Stimulated activated naive CD8-positive, alpha-beta T cell treated with anti-CD3 and anti-CD28 coated beads, Interleukin-15, Interleukin-2, amounts not matched to agents 100 ng/mL and 50 ng/mL, for 24 hours (primary cell): ENCODE results near the gene GTPBP3.

Experiments
- H3K27ac Mint-ChIP-seq: one replicate; pipeline ENCODE4 v1.8.0; 2021; ENCODE audit warnings: mild to moderate bottlenecking, mixed read lengths
- H3K27me3 Mint-ChIP-seq: one replicate; pipeline ENCODE4 v1.8.0; 2021; ENCODE audit warnings: mixed read lengths
- H3K36me3 Mint-ChIP-seq: one replicate; pipeline ENCODE4 v1.8.0; 2021; ENCODE audit warnings: low read depth, mixed read lengths
- H3K4me1 Mint-ChIP-seq: one replicate; pipeline ENCODE4 v1.8.0; 2021; ENCODE audit warnings: low read depth, mixed read lengths
- H3K4me3 Mint-ChIP-seq: one replicate; pipeline ENCODE4 v1.8.0; 2021; ENCODE audit warnings: mild to moderate bottlenecking, mixed read lengths
- H3K9me3 Mint-ChIP-seq: one replicate; pipeline ENCODE4 v1.8.0; 2021; ENCODE audit warnings: mixed read lengths

Gene GTPBP3

DNA sequence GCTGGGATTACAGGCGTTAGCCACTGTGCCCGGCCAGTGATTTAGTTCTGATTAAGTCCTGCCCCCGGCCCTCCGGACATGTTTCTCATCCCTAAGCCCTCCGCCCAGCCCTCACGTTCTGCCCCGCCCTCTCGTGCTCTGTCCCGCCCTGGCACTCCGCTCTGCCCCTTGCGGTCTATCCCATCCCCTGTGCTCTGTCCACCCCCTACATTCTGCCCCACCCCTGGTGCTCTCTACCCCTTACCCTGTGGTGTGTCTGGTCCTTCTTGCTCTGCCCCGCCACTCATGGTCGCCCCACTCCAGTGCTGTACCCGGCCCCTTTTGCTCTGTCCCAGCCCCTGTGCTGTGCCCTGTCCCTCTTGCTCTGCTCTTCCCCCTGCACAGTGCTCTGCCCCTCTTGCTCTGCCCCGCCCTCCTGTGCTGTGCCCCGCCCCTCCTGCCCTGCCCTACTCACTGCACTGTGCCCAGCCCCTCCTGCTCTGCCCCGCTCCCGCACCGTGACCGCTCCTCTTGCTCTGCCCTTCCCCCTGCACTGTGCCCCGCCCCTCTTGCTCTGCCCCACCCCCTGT is 3.0 kb downstream of the GTPBP3 start:
- H3K36me3 Mint-ChIP-seq: peaks cover 20% of the 10 kb centered on the region
- H3K4me1 Mint-ChIP-seq: peaks cover 24% of the 10 kb centered on the region
- no peak overlapping the region for H3K4me3 Mint-ChIP-seq

DNA sequence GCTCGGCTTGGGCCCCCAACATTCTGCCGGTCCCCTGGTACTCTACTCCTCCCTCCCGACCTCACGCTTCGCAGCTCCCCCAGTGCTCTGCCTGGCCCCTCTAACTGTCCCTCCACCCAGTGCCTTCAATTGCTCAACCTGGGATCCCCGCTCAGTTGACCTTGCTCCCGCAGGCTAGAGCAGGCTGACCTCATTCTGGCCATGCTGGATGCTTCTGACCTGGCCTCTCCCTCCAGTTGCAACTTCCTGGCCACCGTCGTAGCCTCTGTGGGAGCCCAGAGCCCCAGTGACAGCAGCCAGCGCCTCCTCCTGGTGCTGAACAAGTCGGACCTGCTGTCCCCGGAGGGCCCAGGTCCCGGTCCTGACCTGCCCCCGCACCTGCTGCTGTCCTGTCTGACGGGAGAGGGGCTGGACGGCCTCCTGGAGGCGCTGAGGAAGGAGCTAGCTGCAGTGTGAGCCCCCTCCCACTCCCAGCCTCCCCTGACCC is 3.6 kb downstream of the GTPBP3 start:
- H3K4me3 Mint-ChIP-seq: no peak overlapping the region
- no peak overlapping the region for H3K27ac Mint-ChIP-seq
- peaks cover 21% of the 10 kb centered on the region for H3K4me1 Mint-ChIP-seq
- H3K36me3 Mint-ChIP-seq: peaks cover 20% of the 10 kb centered on the region
- no peaks in the 10 kb centered on the region for H3K27me3 Mint-ChIP-seq
- no peaks in the 10 kb centered on the region for H3K9me3 Mint-ChIP-seq

More for the DNA sequence above, 3.0 kb downstream of the GTPBP3 start:
- no peaks in the 10 kb centered on the region for H3K9me3 Mint-ChIP-seq
- no peaks in the 10 kb centered on the region for H3K27me3 Mint-ChIP-seq
- no peak overlapping the region for H3K27ac Mint-ChIP-seq

DNA sequence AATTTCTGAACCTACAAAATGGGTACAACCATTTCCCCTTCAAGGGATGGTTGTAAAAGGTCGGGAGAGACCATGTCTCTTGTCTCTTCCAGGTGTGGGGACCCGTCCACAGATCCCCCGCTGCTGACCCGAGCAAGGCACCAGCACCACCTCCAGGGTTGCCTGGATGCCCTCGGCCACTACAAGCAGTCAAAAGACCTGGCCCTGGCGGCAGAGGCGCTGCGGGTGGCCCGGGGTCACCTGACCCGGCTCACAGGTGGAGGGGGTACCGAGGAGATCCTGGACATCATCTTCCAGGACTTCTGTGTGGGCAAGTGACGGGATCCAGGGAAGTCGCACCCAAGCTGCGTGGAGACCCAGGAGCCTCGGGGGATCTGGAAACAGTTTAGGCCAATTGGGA is 4.0 kb downstream of the GTPBP3 start:
- Mint-ChIP-seq H3K4me1 (peaks cover 22% of the 10 kb centered on the region), H3K27ac (no peak overlapping the region), H3K36me3 (peaks cover 20% of the 10 kb centered on the region), H3K27me3 (no peaks in the 10 kb centered on the region), H3K4me3 (no peak overlapping the region), H3K9me3 (no peaks in the 10 kb centered on the region)

DNA sequence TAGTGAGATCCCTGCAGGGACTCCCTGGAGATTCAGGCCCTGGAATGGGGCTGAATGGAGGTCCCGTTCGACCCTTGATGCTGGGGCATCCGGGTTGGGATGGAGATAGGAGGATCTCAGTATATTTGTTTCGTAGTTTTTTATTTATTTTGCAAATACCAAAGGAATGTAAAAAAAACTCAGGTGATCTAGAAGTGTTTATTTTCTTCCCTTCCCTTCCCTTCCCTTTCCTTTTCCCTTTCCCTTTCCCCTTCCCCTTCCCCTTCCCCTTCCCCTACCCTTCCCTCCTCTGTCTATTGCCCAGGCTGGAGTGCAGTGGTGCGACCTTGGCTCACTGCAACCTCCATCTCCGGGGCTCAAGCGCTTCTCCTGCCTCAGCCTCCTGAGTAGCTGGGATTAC is 4.5 kb downstream of the GTPBP3 start:
- Mint-ChIP-seq H3K36me3 (peaks cover 20% of the 10 kb centered on the region), H3K4me3 (no peak overlapping the region), H3K9me3 (no peaks in the 10 kb centered on the region), H3K27ac (no peak overlapping the region), H3K4me1 (peaks cover 21% of the 10 kb centered on the region), H3K27me3 (no peaks in the 10 kb centered on the region)

DNA sequence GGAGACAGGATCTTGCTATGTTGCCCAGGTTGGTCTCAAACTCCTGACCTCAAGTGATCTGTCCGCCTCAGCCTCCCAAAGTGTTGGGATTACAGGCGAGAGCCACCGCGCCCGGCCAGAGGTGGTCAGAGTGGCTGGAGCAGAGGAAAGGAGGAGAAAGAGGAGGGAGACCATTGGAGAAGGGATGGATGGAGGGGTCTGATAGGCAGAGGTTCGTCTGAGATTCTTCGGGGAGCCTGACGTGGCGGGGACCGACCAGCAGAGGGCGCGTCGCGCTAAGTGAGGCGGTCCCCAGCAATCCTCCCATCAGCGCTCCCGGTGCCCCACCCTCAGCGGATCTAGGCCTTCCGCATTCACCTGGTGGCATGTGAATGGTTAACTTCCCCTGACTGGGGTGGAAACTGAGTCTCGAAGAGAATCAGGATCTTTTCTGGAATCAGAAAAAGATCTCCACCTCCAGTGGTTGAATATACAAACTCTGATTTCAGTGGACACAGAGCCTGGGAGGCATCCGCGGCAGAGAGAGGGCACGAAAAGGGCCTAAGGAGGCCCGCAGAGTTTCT is 8.8 kb downstream of the GTPBP3 start:
- H3K27me3 Mint-ChIP-seq: peaks cover 12% of the 10 kb centered on the region
- no peak overlapping the region for H3K27ac Mint-ChIP-seq
- H3K9me3 Mint-ChIP-seq: no peaks in the 10 kb centered on the region
- H3K4me1 Mint-ChIP-seq: peaks cover 5% of the 10 kb centered on the region
- no peak overlapping the region for H3K4me3 Mint-ChIP-seq
- peaks cover 12% of the 10 kb centered on the region for H3K36me3 Mint-ChIP-seq

DNA sequence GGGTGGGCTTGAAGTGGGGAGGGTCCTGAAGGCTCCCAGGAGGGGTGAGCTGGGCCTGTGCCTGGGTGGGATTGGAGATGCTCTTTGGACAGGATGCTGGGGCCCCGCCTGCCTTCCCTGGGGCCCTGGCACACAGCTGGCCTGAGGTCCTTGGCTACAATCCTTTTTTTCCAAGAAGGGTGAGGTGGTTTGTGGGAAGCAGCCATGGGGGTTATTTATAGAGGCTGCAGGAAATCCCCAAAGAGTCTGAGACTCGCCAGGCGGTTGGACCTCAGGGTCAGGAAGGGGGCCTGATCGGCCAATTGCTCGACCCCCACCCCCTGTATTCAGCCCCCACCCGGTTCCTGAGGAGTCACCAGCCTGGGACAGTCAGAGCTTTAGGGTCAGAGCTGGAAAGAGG is 10.0 kb downstream of the GTPBP3 start:
- Mint-ChIP-seq H3K4me1 (peaks cover 5% of the 10 kb centered on the region), H3K27me3 (peaks cover 17% of the 10 kb centered on the region), H3K9me3 (no peaks in the 10 kb centered on the region), H3K4me3 (no peak overlapping the region), H3K36me3 (peaks cover 10% of the 10 kb centered on the region), H3K27ac (no peak overlapping the region)

DNA sequence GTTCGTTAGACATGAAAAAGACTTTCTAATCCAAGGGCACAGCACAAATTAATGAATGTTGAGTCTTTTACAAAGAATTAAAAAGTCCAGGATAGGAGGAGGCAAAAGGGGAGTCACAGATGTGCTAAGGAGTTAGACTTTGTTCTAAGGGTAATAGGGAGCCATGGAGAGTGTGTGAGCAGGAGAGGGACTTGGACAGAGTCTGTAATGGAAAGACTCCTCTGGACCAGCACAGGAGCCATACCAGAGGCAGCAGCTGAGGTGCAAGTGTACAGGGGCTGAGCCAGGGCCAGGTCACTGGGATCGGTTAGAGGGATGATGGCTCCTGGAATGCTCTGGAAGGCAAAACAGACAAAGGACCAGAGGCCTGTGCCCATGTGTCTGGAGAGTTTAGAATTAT is 10.5 kb downstream of the GTPBP3 start:
- peaks cover 5% of the 10 kb centered on the region for H3K4me1 Mint-ChIP-seq
- H3K4me3 Mint-ChIP-seq: no peak overlapping the region
- H3K27ac Mint-ChIP-seq: peak overlapping the region; percentile 29
- H3K9me3 Mint-ChIP-seq: no peaks in the 10 kb centered on the region
- peaks cover 17% of the 10 kb centered on the region for H3K27me3 Mint-ChIP-seq
- H3K36me3 Mint-ChIP-seq: peaks cover 7% of the 10 kb centered on the region

DNA sequence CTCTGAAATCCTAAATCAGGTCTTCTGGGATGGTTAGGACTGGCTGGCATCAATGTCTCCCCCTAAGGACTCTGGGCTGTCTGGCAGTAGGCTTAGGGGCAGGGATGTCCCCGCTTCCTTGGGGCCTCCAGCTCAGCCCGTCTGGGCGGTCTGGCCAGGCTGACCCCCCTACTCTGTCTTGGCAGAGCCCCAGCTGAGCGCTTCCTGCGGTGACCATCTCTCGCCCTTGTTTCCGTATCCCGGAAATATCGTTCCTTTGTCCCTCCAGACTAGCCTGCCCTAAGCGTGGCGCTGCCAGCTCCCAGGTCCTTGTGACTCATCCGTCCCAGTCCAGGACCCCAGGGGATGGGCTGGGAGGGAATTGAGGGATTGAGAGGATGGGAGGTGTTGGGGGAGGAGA is 11.3 kb downstream of the GTPBP3 start:
- Mint-ChIP-seq H3K9me3 (no peaks in the 10 kb centered on the region), H3K4me1 (peaks cover 5% of the 10 kb centered on the region), H3K27me3 (peaks cover 17% of the 10 kb centered on the region), H3K27ac (no peak overlapping the region), H3K36me3 (peaks cover 5% of the 10 kb centered on the region), H3K4me3 (no peak overlapping the region)

DNA sequence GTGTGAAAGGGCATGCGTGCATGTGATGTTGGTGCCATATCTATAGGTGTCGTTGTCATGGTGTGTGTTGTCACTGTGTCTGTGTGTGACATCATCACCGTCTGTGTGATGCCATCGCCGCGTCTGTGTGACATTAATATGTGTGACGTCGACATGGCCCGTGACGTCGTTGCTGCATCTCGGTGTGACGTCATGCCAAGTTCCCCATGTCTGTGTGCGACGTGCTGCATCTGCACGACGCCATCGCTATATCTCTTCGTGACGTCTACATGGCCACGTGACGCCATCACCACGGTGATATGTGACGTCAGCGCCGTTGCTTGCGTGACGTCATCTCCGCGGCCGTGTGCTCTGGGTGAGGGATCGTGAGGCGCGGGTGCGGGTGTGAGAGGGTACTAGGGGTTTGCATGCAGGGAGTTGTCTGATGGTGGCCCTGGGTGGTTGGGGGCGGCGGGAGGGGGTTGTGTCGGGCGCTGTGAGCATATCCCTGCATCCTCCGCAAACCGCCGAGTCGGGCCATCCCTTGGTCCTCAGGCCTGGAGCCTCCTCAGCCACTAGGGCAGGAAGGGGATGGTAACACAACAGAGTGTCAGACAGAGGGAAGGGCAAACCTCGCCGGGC is 14.6 kb downstream of the GTPBP3 start:
- Mint-ChIP-seq H3K36me3 (no peaks in the 10 kb centered on the region), H3K27ac (no peak overlapping the region), H3K27me3 (peaks cover 17% of the 10 kb centered on the region), H3K4me1 (no peaks in the 10 kb centered on the region), H3K4me3 (no peak overlapping the region), H3K9me3 (no peaks in the 10 kb centered on the region)

DNA sequence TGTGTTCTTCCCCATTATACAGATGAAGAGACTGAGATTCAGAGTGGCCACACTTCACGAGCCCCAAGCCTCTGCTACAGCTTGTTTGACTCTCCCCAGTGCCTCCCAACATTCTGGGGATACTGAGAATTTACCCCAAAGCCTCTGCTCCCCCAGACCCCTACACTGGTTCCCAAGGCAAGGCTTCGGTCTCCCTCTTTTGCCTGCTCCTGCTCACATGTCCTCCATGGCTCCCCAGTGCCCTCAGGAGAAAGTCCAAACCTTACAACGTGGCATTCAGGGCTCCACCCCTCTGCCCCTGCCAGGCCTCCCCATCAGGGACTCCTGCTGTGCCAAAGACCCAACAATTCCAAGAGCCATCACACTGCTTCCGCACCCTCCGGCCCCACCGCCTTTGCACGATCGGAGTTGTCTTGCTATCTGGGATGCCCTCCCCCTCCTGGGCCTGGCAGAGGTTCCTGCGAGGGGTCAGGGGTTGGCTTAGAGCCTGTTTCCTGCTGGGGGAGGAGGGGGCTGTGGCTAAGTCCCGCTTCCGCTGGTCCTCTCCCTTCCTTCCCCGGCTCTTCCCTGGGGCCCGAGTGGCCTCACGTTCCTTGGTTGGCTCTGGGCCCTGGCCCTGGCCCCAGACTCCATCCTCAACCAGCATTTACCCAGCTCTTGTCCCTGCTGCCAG is 15.4 kb downstream of the GTPBP3 start:
- Mint-ChIP-seq H3K9me3 (no peaks in the 10 kb centered on the region), H3K4me1 (no peaks in the 10 kb centered on the region), H3K27ac (no peak overlapping the region), H3K36me3 (no peaks in the 10 kb centered on the region), H3K4me3 (no peak overlapping the region), H3K27me3 (peaks cover 14% of the 10 kb centered on the region)

DNA sequence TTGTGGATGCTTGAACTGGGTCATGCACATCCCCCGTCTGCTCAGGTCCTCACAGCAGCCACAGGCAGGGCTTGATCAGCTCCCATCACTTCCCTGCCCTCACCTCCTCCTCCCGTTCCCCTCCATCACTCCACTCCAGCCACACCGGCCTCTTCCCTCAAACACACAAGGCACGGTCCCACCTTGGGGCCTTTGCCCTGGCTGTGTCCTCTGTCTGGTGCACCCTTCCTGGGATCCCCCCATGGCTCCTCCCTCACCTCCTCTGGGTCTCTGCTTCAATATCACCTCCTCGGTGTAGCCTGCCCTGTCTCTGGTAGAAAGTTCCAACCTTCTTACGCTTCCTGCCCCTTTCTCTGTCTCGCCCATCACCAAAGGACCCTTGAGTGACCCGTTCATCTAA is 16.0 kb downstream of the GTPBP3 start:
- H3K4me3 Mint-ChIP-seq: no peak overlapping the region
- no peaks in the 10 kb centered on the region for H3K36me3 Mint-ChIP-seq
- H3K27ac Mint-ChIP-seq: no peak overlapping the region
- no peaks in the 10 kb centered on the region for H3K9me3 Mint-ChIP-seq
- H3K4me1 Mint-ChIP-seq: no peaks in the 10 kb centered on the region
- H3K27me3 Mint-ChIP-seq: peaks cover 12% of the 10 kb centered on the region

DNA sequence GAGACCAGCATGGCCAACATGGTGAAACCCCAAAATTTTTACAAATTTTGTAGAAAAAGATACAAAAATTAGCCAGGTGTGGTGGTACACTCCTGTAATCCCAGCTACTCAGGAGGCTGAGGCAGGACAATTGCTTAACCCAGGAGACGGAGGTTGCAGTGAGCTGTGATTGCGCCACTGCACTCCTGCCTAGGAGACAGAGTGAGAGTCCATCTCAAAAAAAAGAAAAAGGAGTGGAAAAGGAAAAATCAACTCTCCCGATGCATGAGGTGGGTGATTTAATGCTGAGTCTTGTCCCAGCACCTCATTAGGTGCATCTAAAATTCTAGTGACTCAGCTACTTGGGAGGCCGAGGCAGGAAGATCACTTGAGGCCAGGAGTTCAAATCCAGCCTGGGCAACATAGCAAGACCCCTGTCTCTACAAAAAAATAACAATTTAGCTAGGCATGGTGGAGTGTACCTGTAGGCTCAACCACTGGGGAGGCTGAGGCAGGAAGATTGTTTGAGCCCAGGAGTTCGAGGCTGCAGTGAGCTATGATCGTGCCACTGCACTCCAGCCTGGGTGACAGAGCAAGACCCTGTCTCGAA is 19.8 kb downstream of the GTPBP3 start:
- Mint-ChIP-seq H3K9me3 (no peaks in the 10 kb centered on the region), H3K36me3 (no peaks in the 10 kb centered on the region), H3K4me1 (no peaks in the 10 kb centered on the region), H3K27me3 (no peaks in the 10 kb centered on the region), H3K27ac (no peak overlapping the region), H3K4me3 (no peak overlapping the region)

DNA sequence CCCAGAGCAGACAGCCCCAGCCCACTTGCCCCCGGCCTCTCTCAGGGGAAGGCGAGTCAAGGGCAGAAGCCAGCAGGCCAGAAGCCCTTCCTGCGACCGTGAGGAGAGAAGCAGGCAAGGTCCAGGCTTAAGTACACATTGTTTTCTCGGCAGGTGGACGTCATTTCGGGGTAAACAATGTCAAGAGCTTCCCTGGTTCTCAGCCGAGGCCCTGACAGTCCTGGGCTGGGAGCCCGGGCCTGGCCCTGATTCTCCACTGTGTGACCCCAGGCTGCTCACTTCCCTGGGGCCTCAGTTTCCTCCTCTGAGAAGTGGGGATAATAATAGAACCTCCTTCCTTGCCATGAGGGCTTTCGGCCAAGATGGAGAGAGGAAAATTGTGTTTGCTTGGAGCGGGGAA is 20.4 kb downstream of the GTPBP3 start:
- H3K9me3 Mint-ChIP-seq: no peaks in the 10 kb centered on the region
- no peaks in the 10 kb centered on the region for H3K27me3 Mint-ChIP-seq
- H3K36me3 Mint-ChIP-seq: no peaks in the 10 kb centered on the region
- no peak overlapping the region for H3K4me3 Mint-ChIP-seq
- H3K4me1 Mint-ChIP-seq: no peaks in the 10 kb centered on the region
- no peak overlapping the region for H3K27ac Mint-ChIP-seq

DNA sequence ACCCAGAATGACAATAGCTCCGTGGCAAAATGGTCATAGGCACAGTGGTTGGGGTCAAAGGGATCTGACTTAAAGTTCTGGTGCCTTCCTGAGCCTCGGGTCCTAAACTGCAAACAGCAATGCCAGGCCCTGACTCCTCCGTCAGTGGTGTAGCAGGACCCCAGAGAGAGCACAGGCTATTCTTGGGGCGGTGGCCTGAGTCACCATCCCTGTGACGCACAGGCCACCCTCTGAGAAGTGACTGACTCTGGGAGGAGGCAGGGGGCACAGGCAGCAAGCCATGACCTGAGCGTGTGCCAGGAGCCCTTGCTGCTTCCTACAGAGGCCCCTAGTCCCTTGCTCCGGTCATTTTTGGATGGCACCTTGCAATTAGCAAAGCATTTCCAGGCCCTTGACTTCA is 21.0 kb downstream of the GTPBP3 start:
- Mint-ChIP-seq H3K4me1 (no peaks in the 10 kb centered on the region), H3K9me3 (no peaks in the 10 kb centered on the region), H3K4me3 (no peak overlapping the region), H3K27ac (no peak overlapping the region), H3K27me3 (no peaks in the 10 kb centered on the region), H3K36me3 (no peaks in the 10 kb centered on the region)
